Peyer's patch (tissue), 4 donors: ENCODE measurements around the gene ITGAE. TPM values are rescaled to one million over a fixed set of nuclear protein-coding genes. Genes with fewer than 3 reads are reported as not detected.

Experiments
- DNase-seq, 3 donors: peaks; one replicate each; pipeline ENCODE4 v3.0.0-alpha.2; 2017 to 2019
- H3K27ac ChIP-seq, 4 donors: fragments of 200-600 bp; sonication (generic); one replicate each; pipeline ENCODE4 v1.5.1; 2016 to 2019
- H3K27me3 ChIP-seq, 2 donors: fragments of 200-600 bp; sonication (generic); one replicate each; pipeline ENCODE4 v1.5.1; 2019
- H3K36me3 ChIP-seq, 3 donors: fragments of 200-600 bp; sonication (generic); one replicate each; pipeline ENCODE4 v1.5.1; 2016 to 2019
- H3K4me1 ChIP-seq, 4 donors: fragments of 200-600 bp; sonication (generic); one replicate each; pipeline ENCODE4 v1.5.1; 2016 to 2019
- H3K4me3 ChIP-seq, 4 donors: fragments of 200-600 bp; sonication (generic); 1 replicate in 3 of 4; 2 replicates in 1 of 4; pipeline ENCODE4 v1.5.1; 2016 to 2019; ENCODE audit warnings: mild to moderate bottlenecking in 1 of 4
- H3K9me3 ChIP-seq, 4 donors: fragments of 200-600 bp; sonication (generic); one replicate each; pipeline ENCODE4 v1.5.1; 2016 to 2019; ENCODE audit warnings: mild to moderate bottlenecking in 1 of 4
- POLR2A ChIP-seq, 2 donors: fragments of 450-650 bp; IDR thresholded peaks; one replicate each; pipeline ENCODE4 v1.5.1; 2017; ENCODE audit warnings: antibody characterized with exemption in 2 of 2, mild to moderate bottlenecking in 2 of 2, moderate library complexity in 2 of 2
- total RNA-seq, 4 donors: library from RNA; depleted of rRNA; stranded (reverse); fragments of >200 nt; gene quantifications; one replicate each; pipeline ENCODE4 v1.1.0, GENCODE V29; 2016
- TF ChIP-seq, protein P1 (sequence below), 6 experiments: fragments of 450-650 bp in 4 of 6; fragments of 200-600 bp in 2 of 6; sonication (generic) in 1 of 6; IDR thresholded peaks; one replicate each; pipeline ENCODE4 v1.5.1; 2017 to 2019; ENCODE audit warnings: antibody characterized with exemption in 6 of 6, mild to moderate bottlenecking in 3 of 6, moderate library complexity in 1 of 6

ITGAE gene
- total RNA-seq, 4 donors from 2014 or later = 14.9 to 41.8 (median 31.5) TPM

- no peak for DNase-seq
- TF ChIP-seq POLR2A (IDR thresholded peaks at IDR 0.05) = no peak
- TF ChIP-seq, protein P1, sequence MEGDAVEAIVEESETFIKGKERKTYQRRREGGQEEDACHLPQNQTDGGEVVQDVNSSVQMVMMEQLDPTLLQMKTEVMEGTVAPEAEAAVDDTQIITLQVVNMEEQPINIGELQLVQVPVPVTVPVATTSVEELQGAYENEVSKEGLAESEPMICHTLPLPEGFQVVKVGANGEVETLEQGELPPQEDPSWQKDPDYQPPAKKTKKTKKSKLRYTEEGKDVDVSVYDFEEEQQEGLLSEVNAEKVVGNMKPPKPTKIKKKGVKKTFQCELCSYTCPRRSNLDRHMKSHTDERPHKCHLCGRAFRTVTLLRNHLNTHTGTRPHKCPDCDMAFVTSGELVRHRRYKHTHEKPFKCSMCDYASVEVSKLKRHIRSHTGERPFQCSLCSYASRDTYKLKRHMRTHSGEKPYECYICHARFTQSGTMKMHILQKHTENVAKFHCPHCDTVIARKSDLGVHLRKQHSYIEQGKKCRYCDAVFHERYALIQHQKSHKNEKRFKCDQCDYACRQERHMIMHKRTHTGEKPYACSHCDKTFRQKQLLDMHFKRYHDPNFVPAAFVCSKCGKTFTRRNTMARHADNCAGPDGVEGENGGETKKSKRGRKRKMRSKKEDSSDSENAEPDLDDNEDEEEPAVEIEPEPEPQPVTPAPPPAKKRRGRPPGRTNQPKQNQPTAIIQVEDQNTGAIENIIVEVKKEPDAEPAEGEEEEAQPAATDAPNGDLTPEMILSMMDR (IDR thresholded peaks at IDR 0.05) = no peak
- Histone ChIP-seq H3K9me3 (no peaks in the 10 kb centered on the region), H3K4me3 (no peak overlapping the region), H3K4me1 (no peaks in the 10 kb centered on the region), H3K27ac (peak overlapping the region in 1 of 4 donors; percentile 33), H3K36me3 (peaks cover 0 to 84% (median 0%) of the 10 kb centered on the region in 3 donors), H3K27me3 (no peaks in the 10 kb centered on the region)
Measured at GRCh38 chr17:3810019-3810418, 9.0 kb upstream of the ITGAE start.

DNA sequence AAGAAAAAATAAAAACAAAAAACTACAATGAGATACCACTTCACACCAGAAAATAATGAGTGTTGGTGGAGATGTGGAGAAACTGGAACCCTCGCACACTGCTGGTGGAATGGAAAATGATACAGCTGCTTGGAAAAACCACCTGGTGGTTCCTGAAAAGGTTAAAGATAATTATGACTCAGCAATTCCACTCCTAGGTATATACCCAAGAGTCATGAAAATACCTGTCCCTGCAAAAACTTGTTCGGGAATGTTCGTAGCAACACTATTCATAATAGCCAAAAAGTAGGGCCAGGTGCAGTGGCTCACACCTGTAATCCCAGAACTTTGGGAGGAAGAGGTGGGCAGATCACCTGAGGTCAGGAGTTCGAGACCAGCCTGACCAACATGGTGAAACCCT is 8.1 kb upstream of the ITGAE start:
- no peak overlapping the region for H3K4me3 ChIP-seq
- H3K9me3 ChIP-seq = no peaks in the 10 kb centered on the region
- peaks cover 0 to 7% (median 3%) of the 10 kb centered on the region in 4 donors for H3K4me1 ChIP-seq
- DNase-seq = no peak
- peaks cover 0 to 75% (median 0%) of the 10 kb centered on the region in 3 donors for H3K36me3 ChIP-seq
- H3K27me3 ChIP-seq = no peaks in the 10 kb centered on the region
- H3K27ac ChIP-seq = no peak overlapping the region
- TF ChIP-seq, protein P1 (IDR thresholded peaks at IDR 0.05) = no peak

- H3K36me3 ChIP-seq = peaks cover 0 to 71% (median 0%) of the 10 kb centered on the region in 3 donors
- no peak for TF ChIP-seq POLR2A (IDR thresholded peaks at IDR 0.05)
- TF ChIP-seq, protein P1 (IDR thresholded peaks at IDR 0.05) = no peak
- no peaks in the 10 kb centered on the region for H3K9me3 ChIP-seq
- H3K27ac ChIP-seq = no peak overlapping the region
- H3K4me1 ChIP-seq = peaks cover 0 to 7% (median 3%) of the 10 kb centered on the region in 4 donors
- no peak overlapping the region for H3K4me3 ChIP-seq
- no peak for DNase-seq
- H3K27me3 ChIP-seq = no peaks in the 10 kb centered on the region
Measured at GRCh38 chr17:3808701-3809100, 7.7 kb upstream of the ITGAE start.

- Histone ChIP-seq H3K27me3 (no peaks in the 10 kb centered on the region), H3K4me1 (peaks cover 0 to 7% (median 3%) of the 10 kb centered on the region in 4 donors), H3K4me3 (no peak overlapping the region), H3K36me3 (peaks cover 0 to 39% (median 0%) of the 10 kb centered on the region in 3 donors), H3K9me3 (no peaks in the 10 kb centered on the region), H3K27ac (no peak overlapping the region)
- DNase-seq = no peak
- no peak for TF ChIP-seq POLR2A (IDR thresholded peaks at IDR 0.05)
- TF ChIP-seq, protein P1 (IDR thresholded peaks at IDR 0.05) = no peak
Measured at GRCh38 chr17:3805581-3805980, 4.6 kb upstream of the ITGAE start.

GRCh38 chr17:3804503-3804931 is 3.5 kb upstream of the ITGAE start:
- TF ChIP-seq POLR2A (IDR thresholded peaks at IDR 0.05) = no peak
- TF ChIP-seq, protein P1 (IDR thresholded peaks at IDR 0.05) = no peak
- DNase-seq = no peak
- peak overlapping the region in 2 of 4 donors; percentile 3 to 14 for H3K27ac ChIP-seq

DNA sequence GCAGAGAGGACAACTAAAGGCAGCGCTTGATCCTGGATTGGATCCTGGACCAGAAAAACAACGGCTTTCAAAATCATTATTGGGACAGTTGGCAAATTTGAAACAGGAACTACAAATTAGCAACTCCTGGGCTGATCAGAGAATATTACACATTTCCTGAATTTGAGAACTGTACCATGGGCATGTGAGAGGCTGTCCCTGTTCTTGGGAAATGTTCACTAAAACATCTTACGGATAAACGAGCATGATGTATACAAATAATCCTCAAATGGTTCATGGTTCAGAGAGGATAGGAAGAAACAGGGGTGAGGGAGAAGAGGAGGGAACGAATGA is 2.3 kb upstream of the ITGAE start:
- Histone ChIP-seq H3K36me3 (peaks cover 0 to 16% (median 0%) of the 10 kb centered on the region in 3 donors), H3K4me1 (peaks cover 0 to 7% (median 3%) of the 10 kb centered on the region in 4 donors), H3K4me3 (no peak overlapping the region), H3K27ac (peak overlapping the region in 3 of 4 donors; percentile 14 to 78 (median 60)), H3K9me3 (no peaks in the 10 kb centered on the region), H3K27me3 (no peaks in the 10 kb centered on the region)
- DNase-seq = no peak
- TF ChIP-seq, protein P1 (IDR thresholded peaks at IDR 0.05) = no peak
- no peak for TF ChIP-seq POLR2A (IDR thresholded peaks at IDR 0.05)

More at GRCh38 chr17:3804503-3804931, 3.5 kb upstream of the ITGAE start:
- Histone ChIP-seq H3K36me3 (peaks cover 0 to 29% (median 0%) of the 10 kb centered on the region in 3 donors), H3K4me1 (peaks cover 0 to 7% (median 3%) of the 10 kb centered on the region in 4 donors), H3K9me3 (no peaks in the 10 kb centered on the region), H3K27me3 (no peaks in the 10 kb centered on the region), H3K4me3 (no peak overlapping the region)
